Activated T-cell treated with anti-CD3 and anti-CD28 coated beads for 48 hours (primary cell): ENCODE data around the gene DSTN.

Source experiments
- DNase-seq: peaks from one replicate; pipeline ENCODE4 v3.0.0-alpha.2; 2020; ENCODE audit warnings: low read depth

Gene DSTN

GRCh38 chr20:17637985-17638640, 68.2 kb downstream of the DSTN start:
- DNase-seq = no peak

GRCh38 chr20:17638835-17639407, 69.0 kb downstream of the DSTN start:
- DNase-seq = no peak

- no peak for DNase-seq
These were observed 70.4 kb downstream of the DSTN start for GRCh38 chr20:17640146-17640874.

GRCh38 chr20:17640875-17641378, 71.1 kb downstream of the DSTN start:
- no peak for DNase-seq

- DNase-seq = no peak
These were observed 71.7 kb downstream of the DSTN start for GRCh38 chr20:17641520-17641964.

- no peak for DNase-seq
These were observed 72.1 kb downstream of the DSTN start for GRCh38 chr20:17641993-17642392.

- DNase-seq = no peak
These were observed 72.8 kb downstream of the DSTN start for GRCh38 chr20:17642404-17643269.

GRCh38 chr20:17643531-17644188, 73.8 kb downstream of the DSTN start:
- DNase-seq = no peak

GRCh38 chr20:17644451-17644850, 74.6 kb downstream of the DSTN start:
- no peak for DNase-seq

GRCh38 chr20:17645010-17645409, 75.1 kb downstream of the DSTN start:
- no peak for DNase-seq

- no peak for DNase-seq
These were observed 75.8 kb downstream of the DSTN start for GRCh38 chr20:17645546-17646208.

GRCh38 chr20:17646209-17646960, 76.5 kb downstream of the DSTN start:
- no peak for DNase-seq

GRCh38 chr20:17646961-17647301, 77.1 kb downstream of the DSTN start:
- DNase-seq = no peak

GRCh38 chr20:17647391-17648314, 77.8 kb downstream of the DSTN start:
- no peak for DNase-seq

GRCh38 chr20:17648315-17648646, 78.4 kb downstream of the DSTN start:
- no peak for DNase-seq

- no peak for DNase-seq
These were observed 79.2 kb downstream of the DSTN start for GRCh38 chr20:17648791-17649730.

GRCh38 chr20:17650301-17651128, 80.6 kb downstream of the DSTN start:
- no peak for DNase-seq
